ENCODE measurements around the gene GPX8.
A peak's percentile ranks its signal among the peaks of the same experiment; 100 is the strongest.

Gene GPX8, protein sequence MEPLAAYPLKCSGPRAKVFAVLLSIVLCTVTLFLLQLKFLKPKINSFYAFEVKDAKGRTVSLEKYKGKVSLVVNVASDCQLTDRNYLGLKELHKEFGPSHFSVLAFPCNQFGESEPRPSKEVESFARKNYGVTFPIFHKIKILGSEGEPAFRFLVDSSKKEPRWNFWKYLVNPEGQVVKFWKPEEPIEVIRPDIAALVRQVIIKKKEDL

DNA sequence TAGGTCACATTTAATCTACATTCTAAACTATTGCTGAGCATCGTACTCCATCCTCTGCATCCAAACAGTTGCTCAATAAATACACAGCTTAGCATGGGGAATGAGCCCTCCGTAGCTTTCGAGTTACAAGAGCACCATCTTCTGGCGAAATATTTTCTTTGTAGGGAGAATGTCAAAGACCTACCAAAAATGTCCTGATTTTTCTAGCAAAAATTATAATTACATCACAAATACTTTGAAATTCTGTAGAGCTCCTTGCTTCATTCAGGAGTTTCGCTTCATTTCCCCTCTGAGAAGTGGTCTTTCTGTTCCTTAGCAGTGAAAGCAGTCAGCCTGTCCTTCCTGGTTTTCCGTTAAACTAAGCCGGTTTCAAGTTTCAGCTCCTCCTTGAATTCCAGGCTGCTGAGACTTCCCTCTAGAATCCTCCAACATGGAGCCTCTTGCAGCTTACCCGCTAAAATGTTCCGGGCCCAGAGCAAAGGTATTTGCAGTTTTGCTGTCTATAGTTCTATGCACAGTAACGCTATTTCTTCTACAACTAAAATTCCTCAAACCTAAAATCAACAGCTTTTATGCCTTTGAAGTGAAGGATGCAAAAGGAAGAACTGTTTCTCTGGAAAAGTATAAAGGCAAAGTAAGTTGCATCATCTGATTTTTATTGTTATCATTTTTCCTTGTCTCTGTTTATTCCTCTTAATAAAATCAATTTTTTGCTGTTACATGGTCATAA, at the start of gene GPX8:
Gene GPX8 (plus strand): TSS at position 409 of the 730 bp plus-strand sequence. CDS start 22 bp downstream, at position 431.
- no peak for DNase-seq

DNA sequence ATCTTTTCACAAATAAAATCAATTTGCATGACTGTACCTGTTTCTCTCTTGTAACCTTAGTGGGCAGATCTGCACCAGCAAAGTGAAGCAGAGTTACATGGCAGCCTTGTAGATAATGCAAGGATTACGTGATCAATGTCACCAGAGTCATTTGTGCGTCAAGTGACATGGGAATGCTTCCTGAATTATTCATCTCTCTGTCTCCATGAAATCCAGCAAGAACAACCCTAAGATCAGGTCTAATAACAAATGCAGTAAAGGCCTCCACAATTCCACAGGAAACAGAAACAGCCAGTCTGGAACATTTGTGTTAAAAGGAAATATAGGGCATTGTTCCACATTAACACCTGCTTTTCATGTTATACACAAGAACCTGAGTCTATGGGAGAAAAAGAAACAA, 49.8 kb upstream of the GPX8 start:
- no peak for DNase-seq

DNA sequence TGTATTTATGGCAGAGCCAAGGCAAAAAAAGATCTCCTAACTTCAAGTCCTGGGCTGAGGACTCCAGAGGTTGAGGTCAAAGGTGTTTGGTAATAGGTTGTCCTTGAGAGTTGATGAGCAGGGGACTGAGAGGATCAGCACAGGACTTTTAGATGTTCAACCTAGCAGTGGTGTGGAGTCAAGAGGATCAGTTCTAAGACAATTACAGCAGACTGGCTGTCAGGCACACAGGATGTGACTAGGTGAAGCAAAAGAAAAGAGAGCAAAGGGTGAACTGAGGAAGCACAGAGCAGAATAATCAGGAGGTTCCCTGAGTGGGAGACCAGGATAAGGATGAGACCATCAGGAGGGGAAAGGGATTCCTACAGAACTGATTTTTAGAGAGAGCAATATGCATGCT, 46.6 kb upstream of the GPX8 start:
- no peak for DNase-seq

DNA sequence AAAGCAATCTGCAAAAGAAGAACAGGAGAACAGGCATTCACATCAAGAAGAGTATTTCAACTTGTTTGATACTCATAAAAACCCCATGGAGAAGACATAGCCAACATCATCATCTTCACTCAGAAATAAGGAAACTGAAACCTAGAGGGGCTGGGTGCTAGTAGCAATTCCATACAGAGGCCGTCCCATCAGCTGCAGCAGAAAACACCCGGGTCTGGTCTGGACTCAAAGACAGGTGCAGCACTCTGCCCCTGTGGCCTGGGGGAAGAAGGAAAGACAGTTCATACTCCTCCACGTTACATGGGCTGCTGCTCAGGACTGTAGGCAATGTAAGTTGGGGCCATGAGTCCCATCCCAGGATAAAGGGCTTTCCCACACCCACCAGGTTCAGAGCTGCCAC, 45.9 kb upstream of the GPX8 start:
- DNase-seq: no peak

DNA sequence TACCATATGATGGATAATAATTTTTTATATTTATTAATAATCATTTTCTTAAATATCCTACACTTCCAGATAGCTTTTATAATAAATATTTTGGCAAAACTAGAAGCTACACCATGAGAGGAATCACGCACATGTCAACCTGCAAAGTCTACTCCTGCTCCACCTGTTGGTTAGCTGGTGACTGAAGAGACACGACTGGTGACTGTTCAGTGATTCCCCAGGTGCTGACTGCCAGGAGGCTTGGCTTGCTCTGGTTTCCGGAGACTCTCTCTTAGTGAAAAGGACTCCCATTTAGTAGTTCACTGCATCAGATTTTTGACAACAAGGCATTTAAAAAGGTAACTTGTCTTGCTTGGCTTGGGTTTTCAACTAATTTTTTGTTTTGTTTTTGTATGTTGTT, 36.6 kb upstream of the GPX8 start:
- DNase-seq: no peak

DNA sequence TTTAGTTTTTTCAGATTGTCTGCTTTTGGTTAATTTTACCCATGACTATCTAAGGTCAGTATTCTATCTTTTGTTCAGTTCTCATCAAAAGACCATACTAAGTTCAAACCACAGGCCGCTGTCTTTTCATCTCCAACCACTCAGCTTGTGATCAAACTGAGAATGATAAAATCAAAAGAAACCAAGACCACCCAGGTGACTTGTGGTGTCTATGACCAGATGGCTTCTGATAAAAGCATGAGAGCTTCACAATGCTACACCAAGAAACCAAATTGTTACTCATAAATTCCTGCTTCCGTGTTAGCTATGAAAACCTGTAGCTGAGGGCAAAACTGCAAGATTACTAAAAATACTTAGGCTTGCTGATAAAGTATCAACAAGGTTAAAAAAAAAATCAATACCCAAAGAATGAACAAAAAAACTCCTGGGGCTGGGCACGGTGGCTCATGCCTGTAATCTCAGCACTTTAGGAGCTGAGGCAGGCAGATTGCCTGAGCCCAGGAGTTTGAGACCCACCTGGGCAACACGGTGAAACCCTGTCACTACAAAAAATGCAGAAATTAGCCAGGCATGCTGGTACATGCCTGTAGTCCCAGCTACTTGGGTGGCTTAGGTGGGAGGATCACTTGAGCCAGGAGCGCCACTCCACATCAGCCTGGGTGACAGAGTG, 25.8 kb upstream of the GPX8 start:
- no peak for DNase-seq

DNA sequence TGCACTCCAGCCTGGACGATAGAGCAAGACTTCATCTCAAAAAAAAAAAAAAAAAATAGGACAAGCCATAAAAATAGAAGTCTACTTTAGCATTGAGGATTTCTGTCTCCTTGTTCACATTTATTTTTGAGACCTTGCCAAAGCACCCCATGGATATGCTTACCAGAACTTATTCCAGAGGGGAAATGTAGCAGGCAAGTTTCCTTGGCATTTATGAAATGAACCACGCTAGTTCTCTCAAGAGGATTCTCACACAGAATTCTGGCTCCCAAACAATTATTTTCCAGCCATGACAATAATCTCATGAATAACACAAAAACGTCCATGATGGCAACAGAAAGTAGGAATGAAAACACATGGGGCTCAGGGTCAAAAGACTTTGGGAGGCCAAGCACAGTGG, 23.4 kb upstream of the GPX8 start:
- DNase-seq: no peak

DNA sequence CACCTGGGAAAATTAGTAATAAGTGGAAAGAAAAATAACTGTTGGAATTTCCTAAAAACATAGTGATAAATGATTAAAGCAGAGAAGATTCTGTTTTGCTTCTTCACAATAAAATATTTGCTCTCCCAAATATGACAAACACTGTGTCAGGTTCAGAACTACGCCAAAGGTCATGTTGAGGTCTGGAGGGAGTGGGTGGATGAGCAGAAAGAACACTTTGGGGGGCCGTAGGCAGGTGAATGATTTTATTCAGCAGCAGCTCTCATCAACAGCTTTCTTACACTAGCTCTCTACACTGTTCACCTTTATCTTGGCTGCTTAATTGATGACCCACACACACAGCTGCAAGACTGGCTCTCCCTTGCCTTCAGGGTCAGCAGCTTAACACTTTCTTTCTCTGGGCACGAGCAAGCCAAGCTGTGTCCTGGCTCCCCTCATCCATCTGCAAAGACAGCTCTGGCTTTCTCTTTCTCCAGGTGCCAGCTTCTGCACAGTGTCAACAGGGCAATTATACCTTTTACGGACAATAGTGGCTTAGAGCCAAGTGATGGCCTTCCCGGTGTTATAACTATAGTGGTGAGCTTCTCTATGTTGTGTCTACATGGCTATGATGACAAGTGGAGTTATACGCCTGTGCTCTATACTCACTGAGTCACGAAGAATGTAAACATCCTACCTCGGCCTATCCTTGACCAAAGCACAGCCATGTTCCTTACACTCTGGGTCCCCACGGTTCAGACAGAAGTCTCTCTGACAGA, 18.9 kb upstream of the GPX8 start:
- no peak for DNase-seq

DNA sequence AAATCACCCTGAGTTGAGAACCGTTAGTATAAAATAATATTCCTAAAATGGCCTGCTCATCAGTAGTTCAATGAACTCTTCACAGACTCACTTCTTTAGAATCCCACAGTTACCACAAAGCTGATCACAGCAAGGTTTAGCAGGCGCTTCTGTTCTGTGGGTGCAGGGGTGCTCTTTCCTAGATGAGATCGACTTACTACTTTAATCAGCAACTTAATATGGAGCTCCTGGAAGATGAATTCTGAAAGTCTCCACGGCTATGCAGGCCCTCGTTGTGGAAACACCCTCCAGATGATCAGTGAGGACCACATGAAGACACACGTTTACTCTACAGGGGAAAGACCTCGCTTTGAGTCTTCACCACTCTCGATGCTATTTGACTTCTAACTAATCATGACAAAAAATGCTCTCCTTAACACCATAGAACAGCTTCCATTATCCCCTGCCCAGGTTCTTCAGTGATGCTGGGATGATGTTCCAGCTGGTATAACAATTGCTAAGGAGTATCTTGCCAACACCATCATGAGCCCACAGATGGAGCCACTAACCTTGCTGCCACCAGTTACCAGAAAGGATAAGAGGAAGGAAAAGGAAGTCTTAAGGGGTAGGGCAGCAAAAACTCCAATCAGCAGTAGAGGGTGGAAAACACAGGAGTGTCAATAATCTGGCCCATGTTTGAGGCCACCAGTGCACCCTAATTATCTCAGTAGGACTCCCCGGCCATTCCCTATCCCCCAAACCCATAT, 17.9 kb upstream of the GPX8 start:
- DNase-seq: no peak

DNA sequence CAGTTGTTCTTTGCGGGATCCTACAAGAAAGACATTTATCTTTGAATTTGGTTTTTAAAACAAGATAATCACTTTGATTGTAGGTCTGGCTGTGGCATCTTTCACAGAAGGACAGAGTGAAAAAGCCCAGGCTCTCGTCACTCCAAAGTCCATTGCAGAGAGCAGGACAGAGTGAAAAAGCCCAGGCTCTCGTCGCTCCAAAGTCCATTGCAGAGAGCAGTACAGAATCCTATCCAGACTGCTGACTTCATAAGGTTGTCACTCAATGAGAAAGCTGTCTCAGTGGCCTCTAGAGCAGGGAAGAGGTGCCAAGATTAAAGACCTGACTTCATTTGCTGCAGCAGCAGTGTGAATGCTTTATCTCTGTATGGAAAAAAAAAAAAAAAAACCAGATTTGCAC, 16.3 kb upstream of the GPX8 start:
- no peak for DNase-seq

DNA sequence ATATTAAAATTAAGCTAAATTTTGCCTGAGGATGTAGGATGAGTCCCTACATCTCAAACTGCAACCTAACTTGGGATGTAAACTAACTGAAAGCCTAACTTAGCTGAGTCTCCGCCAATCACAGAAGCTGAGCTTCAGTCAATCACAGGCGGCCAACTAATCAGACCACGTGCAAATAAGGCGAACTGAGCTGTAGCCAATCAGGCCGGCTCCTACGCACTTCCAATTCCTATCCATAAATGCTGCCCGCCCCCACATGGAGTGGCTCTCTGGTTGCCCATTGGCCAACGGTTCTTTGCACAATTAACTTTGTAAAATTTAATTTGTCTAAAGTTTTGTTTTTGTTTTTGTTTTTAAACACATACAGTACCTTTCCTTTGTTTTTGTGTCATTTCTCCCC, 13.9 kb upstream of the GPX8 start:
- no peak for DNase-seq

DNA sequence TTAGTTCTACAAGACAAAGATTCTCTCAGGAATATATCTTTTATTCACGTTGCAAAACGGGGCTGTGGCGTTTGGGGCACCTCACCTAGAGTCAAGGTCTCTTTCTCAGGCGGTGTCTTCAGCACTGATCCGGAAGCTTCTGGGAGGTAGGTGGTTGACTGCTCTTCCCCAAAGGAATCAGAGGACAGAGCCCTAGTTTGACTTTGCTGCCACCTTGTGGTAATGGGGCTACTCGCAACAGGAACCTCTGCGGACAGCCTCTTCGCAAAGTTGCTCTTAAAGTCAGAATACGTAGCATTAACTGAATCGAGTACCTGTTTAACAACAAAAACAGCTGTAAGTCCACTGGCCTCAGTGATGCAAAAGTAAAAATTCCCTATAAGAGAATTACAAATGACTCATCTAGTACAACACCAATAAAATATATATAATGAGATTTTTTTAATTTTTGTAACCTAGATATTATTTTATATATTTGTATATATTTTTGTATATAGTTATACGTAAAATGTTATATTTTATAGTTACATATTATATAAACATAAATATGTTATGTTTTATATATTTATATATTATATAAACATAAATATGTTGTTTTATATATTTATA, 13.3 kb upstream of the GPX8 start:
- DNase-seq: peak; percentile 80

DNA sequence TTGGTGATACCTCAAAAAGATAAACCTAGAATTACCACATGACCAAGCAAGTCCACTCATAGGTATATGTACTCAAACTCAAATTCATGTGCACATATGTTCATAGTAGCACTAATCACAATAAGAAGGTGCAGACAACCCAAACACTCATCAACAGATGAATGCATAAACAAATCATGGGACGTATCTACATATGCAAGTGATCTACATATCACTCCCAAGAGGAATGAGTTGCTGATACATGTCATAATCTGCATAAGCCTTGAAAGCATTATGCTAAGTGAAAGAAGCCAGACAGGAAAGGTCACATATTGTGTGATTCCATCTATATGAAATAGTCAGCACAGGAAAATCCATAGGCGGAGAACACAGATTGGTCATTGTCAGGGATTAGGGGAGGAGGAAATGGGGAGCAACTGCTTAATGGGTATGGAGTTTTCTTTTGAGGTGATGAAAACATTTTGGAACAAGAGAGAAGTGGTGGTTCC, 10.6 kb upstream of the GPX8 start:
- no peak for DNase-seq

DNA sequence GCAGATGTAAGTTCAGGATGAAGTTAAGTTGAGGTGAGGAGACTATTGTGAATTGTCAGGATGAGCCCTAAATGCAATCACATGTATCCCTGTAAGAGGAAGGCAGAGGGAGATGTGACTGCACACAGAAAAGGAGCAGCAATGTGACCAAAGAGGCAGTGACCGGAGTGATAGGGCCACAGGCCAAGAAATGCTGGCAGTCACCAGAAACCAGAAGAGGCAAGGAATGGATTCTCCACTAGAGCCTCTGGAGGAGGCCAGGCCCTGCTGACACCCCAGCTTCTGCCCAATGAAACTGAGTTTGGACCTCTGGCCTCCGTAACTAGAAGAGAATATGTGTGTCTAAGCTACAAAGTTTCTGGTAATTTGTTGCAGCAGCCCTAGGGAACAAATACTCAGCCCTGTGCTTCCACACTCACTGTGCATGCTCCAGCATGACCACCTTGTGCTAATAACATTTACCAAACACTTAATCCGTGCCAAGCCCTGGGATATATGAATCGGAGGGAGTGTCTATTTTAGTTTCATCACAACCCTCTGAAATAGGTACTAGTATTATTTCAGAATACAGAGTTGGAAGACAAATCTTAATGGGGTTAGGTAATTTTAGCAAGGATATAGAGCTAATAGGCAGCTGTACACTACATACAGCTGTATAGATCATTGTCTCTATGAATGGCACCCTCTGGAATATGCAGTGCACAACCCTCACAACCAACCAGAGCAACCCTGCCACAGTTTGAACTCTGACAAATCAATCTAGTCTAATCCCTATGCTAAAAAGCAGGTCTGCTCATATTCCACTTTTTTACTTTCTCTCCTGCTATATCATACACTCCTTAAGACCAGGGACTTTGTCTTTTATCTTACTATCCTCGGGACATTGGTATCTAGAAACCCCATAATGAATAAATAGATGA, 7.8 kb upstream of the GPX8 start:
- no peak for DNase-seq

DNA sequence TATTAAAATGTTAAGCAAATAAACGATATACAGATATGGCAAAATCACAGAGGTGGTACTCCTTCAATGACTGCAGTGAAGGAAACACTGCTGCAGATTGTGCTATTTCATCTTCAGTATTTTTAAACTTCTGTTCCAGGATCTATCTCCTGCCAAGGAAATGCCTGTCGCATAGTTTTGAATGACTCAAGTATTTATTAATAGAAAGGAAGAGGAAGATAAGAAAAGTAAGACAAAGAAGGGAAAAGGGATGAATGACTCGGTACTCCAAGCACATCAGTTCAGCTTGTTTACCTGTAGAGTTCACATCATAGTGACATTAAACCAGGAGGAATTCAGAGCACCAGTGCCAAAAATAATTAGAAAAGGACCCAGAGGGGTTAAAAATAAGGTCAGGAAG, 5.1 kb upstream of the GPX8 start:
- DNase-seq: no peak

DNA sequence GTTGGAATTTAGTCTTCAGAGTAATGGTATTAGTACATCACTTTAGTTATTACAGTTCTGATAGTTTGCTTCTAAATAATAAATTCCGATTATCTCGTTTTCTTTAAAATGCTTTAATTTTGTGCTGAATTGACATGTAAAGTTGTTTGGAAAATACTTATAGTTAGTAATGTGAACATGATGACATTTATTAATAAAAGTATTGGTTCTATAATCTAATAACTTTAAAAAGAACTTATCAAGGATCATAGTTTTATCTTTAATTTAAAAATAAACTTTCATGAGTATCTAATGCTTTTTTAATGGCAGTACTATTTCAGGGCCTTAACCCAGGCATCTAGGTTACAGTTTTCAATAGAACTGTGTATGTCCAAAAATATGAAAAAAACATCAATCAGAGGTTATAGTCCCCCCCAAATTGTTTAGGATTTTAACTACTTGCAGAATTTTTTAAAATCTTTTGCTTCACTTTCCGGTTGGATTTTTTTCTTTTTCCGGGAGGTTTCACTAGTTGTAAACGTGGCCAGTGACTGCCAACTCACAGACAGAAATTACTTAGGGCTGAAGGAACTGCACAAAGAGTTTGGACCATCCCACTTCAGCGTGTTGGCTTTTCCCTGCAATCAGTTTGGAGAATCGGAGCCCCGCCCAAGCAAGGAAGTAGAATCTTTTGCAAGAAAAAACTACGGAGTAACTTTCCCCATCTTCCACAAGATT, 680 bp downstream of the GPX8 start:
- DNase-seq: no peak

DNA sequence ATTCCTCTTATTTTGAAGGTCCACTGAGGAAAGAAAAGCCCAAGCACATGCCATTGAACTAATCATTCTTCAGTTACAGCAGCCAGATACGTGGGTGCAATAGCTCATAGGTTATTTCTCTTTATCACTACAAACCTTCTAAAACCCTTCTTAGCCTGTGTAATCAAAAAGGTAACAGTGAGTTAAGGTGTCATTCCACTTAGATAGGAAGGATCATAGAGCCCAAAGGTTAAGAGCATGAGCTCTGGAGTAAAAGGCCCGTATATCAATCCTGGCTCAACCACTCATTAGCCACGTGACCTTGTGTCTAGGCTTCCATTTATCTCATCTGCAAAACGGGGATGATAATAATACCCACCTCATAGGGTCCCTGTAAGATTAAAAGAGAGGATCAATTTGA, 2.7 kb downstream of the GPX8 start:
- DNase-seq: no peak

DNA sequence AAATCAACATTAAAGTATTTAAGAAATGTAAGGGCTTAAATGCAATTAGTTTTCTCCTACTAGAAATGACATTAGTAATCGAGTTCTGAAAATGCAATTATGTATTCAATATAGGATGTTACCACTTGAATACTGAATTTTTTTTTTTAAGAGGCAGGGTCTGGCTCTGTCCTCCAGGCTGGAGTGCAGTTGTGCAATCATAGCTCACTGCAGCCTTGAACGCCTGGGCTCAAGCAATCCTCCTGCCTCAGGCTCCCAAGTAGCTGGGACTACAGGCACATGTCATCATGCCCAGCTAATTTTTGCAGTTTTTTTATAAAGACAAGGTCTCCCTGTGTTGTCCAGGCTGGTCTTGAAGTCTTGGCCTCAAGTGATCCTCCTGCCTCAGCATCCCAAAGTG, 11.5 kb downstream of the GPX8 start:
- DNase-seq: no peak

DNA sequence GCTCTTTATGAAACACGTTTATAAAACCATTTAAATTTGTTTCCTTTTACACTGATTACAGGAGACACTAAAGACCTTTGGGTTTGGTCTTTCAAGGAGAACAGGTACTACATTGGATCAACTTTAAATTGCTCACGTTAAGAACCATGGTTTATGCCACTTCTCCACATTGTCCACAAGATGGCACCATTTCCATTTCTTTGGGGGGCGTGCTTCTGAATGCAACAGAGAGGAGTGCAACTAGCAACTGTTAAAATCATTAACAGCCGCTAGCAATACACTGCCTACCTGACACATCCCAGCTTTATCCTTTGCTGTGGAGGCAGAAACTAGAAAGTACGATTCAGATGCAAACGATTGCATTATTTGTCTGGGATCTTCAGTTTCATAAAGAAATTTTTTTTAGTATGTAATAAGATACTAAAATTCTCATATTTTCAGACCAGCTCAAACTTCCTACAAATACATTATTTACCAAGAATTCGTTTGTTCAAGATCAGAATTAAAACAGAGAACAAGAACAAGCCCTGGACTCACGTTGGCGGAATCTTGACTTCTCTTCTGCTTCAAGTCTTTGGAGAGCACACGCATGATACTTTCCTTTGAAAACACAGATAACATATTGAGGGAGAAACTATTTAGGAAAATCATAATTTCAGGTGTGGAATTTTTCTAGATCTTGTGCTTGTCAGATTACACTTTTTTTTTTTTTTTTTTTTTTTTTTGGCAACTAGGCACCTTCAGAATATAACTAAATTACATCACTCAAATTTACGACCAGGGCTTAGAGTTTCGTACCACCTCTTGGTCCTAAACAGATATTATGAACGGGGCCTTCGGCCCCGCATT, 12.3 kb downstream of the GPX8 start:
- peak; percentile 70 for DNase-seq

Data from CD4-positive, alpha-beta T cell treated with Interleukin-15 for 1 hour (primary cell).